Measurements from ENCODE around the gene MGAT5B. TPM values are rescaled to one million over a fixed set of nuclear protein-coding genes. Genes with fewer than 3 reads are reported as not detected.

Gene MGAT5B
- total and polyA plus RNA-seq, 7 donors, result 0.16 to 0.83 (median 0.51) TPM; not detected in 2

DNA sequence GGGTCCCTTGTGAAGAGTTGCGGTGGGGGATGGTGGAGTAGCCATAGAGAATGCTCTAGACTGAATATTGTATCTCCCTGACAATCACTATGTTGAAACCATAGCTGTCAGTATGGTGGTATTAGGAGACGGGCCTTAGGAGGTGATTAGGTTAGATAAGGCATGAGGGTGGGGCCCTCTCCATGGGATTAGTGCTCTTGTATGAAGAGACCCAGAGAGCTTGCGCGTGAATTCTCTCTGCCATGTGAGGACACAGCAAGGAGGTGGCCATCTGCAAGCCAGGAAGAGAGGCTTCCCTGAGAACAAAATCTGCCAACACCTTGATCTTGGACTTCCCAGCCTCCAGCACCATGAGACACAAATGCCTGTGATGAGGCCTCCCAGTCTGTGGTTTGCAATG is 34.5 kb upstream of the MGAT5B start:
- Histone ChIP-seq H3K36me3 (no peaks in the 10 kb centered on the region), H3K4me1 (no peaks in the 10 kb centered on the region), H3K9me3 (no peaks in the 10 kb centered on the region), H3K27ac (no peak overlapping the region), H3K4me3 (no peak overlapping the region), H3K27me3 (peaks cover 0 to 18% (median 5%) of the 10 kb centered on the region in 3 donors)
- intact Hi-C loops (cut with DNase I), result no loop called here
- DNase-seq, result no peak
- TF ChIP-seq EP300 (IDR thresholded peaks at IDR 0.05) (no peak), POLR2A (IDR thresholded peaks at IDR 0.05) (no peak), POLR2AphosphoS5 (IDR thresholded peaks at IDR 0.05) (no peak)
- TF ChIP-seq, protein P1, sequence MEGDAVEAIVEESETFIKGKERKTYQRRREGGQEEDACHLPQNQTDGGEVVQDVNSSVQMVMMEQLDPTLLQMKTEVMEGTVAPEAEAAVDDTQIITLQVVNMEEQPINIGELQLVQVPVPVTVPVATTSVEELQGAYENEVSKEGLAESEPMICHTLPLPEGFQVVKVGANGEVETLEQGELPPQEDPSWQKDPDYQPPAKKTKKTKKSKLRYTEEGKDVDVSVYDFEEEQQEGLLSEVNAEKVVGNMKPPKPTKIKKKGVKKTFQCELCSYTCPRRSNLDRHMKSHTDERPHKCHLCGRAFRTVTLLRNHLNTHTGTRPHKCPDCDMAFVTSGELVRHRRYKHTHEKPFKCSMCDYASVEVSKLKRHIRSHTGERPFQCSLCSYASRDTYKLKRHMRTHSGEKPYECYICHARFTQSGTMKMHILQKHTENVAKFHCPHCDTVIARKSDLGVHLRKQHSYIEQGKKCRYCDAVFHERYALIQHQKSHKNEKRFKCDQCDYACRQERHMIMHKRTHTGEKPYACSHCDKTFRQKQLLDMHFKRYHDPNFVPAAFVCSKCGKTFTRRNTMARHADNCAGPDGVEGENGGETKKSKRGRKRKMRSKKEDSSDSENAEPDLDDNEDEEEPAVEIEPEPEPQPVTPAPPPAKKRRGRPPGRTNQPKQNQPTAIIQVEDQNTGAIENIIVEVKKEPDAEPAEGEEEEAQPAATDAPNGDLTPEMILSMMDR (IDR thresholded peaks at IDR 0.05), result no peak
- 86 to 89% methylated on average over 4 of the region's 4 CpGs for WGBS, 2 donors

DNA sequence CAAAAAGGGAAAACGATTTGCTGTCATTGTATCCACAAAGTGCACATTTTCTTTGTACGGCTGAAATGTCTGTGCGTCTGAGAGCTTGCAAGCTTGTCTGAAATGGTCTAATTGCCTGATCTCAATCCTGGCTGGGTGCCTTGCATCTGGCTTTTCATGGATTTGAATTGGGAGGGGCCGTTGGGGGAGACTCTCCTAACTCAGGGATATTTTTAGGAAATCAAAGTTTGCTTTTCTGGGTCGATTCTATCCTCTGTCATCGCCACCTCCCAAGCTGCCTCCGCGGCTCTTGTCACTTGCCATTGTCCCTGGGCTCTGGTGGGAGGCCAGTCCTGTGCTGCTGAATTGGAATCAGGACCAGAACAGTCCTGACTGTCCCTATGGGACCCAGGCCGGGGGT is 33.3 kb upstream of the MGAT5B start:
- peaks cover 0 to 6% (median 3%) of the 10 kb centered on the region in 4 donors for H3K4me1 ChIP-seq
- TF ChIP-seq POLR2AphosphoS5 (IDR thresholded peaks at IDR 0.05) (no peak), EP300 (IDR thresholded peaks at IDR 0.05) (no peak), POLR2A (IDR thresholded peaks at IDR 0.05) (no peak)
- TF ChIP-seq, protein P1 (IDR thresholded peaks at IDR 0.05), result no peak
- 68 to 74% methylated on average over 9 of the region's 9 CpGs for WGBS, 2 donors
- no peaks in the 10 kb centered on the region for H3K9me3 ChIP-seq
- H3K27me3 ChIP-seq, result peaks cover 0 to 21% (median 5%) of the 10 kb centered on the region in 3 donors
- DNase-seq, result no peak
- intact Hi-C loops (cut with DNase I), result no loop called here
- H3K4me3 ChIP-seq, result no peak overlapping the region
- no peaks in the 10 kb centered on the region for H3K36me3 ChIP-seq
- no peak overlapping the region for H3K27ac ChIP-seq

DNA sequence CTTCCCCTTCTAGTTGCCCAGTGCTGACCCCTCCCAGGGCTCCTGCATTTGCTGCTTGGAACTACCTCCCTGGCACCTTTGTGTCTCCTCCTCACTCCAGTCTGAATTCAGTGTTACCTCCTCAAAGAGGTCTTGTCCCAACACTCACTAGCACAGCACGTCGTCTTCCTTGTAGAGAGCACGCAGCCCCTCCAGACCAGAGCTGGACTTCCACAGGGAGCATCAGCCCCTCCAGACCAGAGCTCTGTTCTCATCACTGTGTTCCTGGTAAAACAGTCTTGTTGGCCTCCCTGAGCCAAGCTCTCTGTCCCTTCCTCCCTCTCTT is 27.8 kb upstream of the MGAT5B start:
- Histone ChIP-seq H3K27me3 (peaks cover 15 to 59% (median 32%) of the 10 kb centered on the region in 3 donors), H3K4me1 (peaks cover 0 to 11% (median 8%) of the 10 kb centered on the region in 4 donors), H3K27ac (no peak overlapping the region), H3K4me3 (no peak overlapping the region), H3K36me3 (no peaks in the 10 kb centered on the region), H3K9me3 (no peaks in the 10 kb centered on the region)
- TF ChIP-seq EP300 (IDR thresholded peaks at IDR 0.05) (no peak), POLR2AphosphoS5 (IDR thresholded peaks at IDR 0.05) (no peak), POLR2A (IDR thresholded peaks at IDR 0.05) (no peak)
- TF ChIP-seq, protein P1 (IDR thresholded peaks at IDR 0.05), result no peak
- intact Hi-C loops (cut with DNase I), result no loop called here
- DNase-seq, result no peak
- WGBS, 2 donors, result 20 to 22% methylated on average over 3 of the region's 3 CpGs

DNA sequence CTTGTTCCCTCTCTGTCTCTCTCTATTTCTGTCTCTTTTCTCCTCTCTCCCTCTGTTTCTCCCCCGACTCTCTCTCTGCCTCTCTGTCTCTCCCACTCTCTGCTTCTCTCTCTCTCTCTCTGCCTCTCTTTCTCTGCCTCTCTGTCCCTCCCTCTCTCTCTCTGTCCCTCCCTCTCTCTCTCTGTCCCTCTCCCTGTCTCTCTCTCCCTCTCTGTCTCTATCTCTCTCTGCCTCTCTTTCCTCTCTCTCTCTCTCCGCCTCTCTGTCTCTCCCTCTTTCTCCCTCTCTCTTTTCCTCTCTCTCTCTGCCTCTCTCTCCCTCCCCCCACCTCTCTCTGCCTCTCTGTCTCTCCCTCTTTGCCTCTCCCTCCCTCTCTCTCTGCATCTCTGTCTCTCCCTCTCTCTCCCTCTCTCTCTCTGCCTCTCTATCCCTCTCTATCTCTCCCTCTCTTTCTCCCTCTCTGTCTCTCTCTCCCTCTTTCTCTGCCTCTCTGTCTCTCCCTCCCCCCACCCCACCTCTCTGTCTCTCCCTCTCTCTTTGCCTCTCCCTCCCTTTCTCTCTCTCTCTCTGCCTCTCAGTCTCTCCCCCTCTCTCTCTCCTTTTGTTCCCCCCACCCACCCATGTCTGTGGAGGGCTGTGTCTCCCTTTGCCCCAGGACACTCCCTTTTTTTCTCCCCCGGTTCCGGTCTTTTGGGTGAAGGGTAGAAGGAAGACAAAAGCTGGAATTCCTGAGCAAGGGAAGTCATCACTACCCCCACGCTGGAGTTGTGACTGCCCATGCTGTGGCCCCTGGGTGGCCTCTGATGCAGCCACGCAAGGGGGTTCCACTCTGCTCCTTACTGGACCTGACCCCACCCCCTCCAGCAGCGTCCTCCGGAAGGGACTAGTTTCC is 27.1 kb upstream of the MGAT5B start:
- TF ChIP-seq POLR2A (IDR thresholded peaks at IDR 0.05), result no peak
- no peak for TF ChIP-seq EP300 (IDR thresholded peaks at IDR 0.05)
- no peak for TF ChIP-seq POLR2AphosphoS5 (IDR thresholded peaks at IDR 0.05)
- TF ChIP-seq, protein P1 (IDR thresholded peaks at IDR 0.05), result no peak
- Histone ChIP-seq H3K36me3 (no peaks in the 10 kb centered on the region), H3K27ac (no peak overlapping the region), H3K9me3 (no peaks in the 10 kb centered on the region), H3K4me1 (peaks cover 0 to 11% (median 8%) of the 10 kb centered on the region in 4 donors), H3K27me3 (peaks cover 15 to 64% (median 32%) of the 10 kb centered on the region in 3 donors), H3K4me3 (no peak overlapping the region)
- 14 to 19% methylated on average over 8 of the region's 8 CpGs for WGBS, 2 donors
- DNase-seq, result no peak
- intact Hi-C loops (cut with DNase I), result no loop called here

All from sigmoid colon (tissue), 7 donors.